Activated naive CD8-positive, alpha-beta T cell treated with anti-CD3 and anti-CD28 coated beads, Interleukin-2, amount 50 U/mL, for 24 hours (primary cell): ENCODE measurements around the gene ANKRD33B.

Experiments used
- ATAC-seq: fragments of 150-1000 bp; cut with Tn5 transposase; one replicate; pipeline ENCODE4 v1.10.0; 2021
- DNase-seq: peaks from one replicate; pipeline ENCODE4 v3.0.0; 2021
- H3K27ac Mint-ChIP-seq: one replicate; pipeline ENCODE4 v1.8.0; 2021; ENCODE audit warnings: mild to moderate bottlenecking, mixed read lengths
- H3K27me3 Mint-ChIP-seq: one replicate; pipeline ENCODE4 v1.8.0; 2021; ENCODE audit warnings: mixed read lengths
- H3K36me3 Mint-ChIP-seq: one replicate; pipeline ENCODE4 v1.8.0; 2021; ENCODE audit warnings: low read depth, mixed read lengths
- H3K4me1 Mint-ChIP-seq: one replicate; pipeline ENCODE4 v1.8.0; 2021; ENCODE audit warnings: mixed read lengths
- H3K4me3 Mint-ChIP-seq: one replicate; pipeline ENCODE4 v1.8.0; 2021; ENCODE audit warnings: mild to moderate bottlenecking, moderate library complexity, mixed read lengths
- H3K9me3 Mint-ChIP-seq: one replicate; pipeline ENCODE4 v1.8.0; 2021; ENCODE audit warnings: mixed read lengths

The ANKRD33B gene

GRCh38 chr5:10576790-10577189 lies 12.9 kb downstream of the ANKRD33B start:
- ATAC-seq (no peak), DNase-seq (no peak)
- H3K27me3 Mint-ChIP-seq, result peaks cover 2% of the 10 kb centered on the region
- H3K4me3 Mint-ChIP-seq, result no peak overlapping the region
- no peak overlapping the region for H3K27ac Mint-ChIP-seq
- H3K4me1 Mint-ChIP-seq, result peaks cover 64% of the 10 kb centered on the region
- peaks cover 9% of the 10 kb centered on the region for H3K36me3 Mint-ChIP-seq
- no peaks in the 10 kb centered on the region for H3K9me3 Mint-ChIP-seq

DNA sequence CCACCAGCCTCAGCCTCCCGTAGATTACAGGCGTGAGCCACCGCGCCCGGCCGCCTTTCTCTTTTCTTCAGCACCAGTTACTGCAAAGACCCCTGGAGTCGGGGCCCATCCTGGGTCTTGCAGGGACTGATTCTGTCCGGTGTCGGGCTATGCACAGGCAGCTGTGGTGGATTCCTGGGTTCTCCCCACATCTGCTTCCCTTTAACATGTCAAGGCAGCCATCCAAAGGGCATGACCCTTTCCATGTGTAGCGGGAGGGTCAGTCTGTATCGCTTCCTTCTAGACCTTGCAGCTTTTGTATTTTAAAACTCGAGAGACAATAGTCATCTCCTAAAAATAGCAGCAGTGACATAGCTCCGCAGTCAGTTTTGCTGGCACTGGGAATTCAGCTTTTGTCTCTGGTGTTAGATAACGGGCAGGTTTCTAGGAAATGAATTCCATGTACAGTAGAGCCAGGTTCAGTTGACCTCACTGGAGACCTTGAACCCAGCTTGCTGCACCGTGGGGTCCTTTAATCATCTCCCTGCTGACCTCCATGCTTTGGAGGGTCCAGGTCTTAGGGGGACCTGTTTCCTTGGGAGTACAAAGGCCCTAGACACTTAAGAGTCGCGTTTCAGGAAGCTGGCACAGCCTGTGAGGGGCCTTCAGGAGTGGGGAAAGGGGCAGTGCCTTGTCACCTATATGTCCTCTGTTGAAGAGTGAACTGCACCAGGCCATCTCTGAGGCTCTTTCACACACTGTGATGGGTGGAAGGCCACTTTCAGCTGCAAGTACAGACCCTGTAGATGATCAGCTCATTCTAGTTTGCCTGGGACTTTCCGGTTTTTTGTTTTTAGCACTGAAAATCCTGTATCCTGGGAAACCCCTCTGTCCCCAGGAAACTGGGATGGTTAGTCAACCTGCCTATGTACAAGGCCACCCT lies 13.8 kb downstream of the ANKRD33B start:
- H3K4me1 Mint-ChIP-seq, result peaks cover 71% of the 10 kb centered on the region
- no peaks in the 10 kb centered on the region for H3K9me3 Mint-ChIP-seq
- peak overlapping the region; percentile 48 for H3K4me3 Mint-ChIP-seq
- H3K27me3 Mint-ChIP-seq, result peaks cover 2% of the 10 kb centered on the region
- ATAC-seq (peak; percentile 18), DNase-seq (no peak)
- peak overlapping the region; percentile 48 for H3K27ac Mint-ChIP-seq
- peaks cover 9% of the 10 kb centered on the region for H3K36me3 Mint-ChIP-seq

- no peaks in the 10 kb centered on the region for H3K9me3 Mint-ChIP-seq
- H3K27me3 Mint-ChIP-seq, result peaks cover 2% of the 10 kb centered on the region
- ATAC-seq (peak; percentile 26), DNase-seq (no peak)
- peaks cover 9% of the 10 kb centered on the region for H3K36me3 Mint-ChIP-seq
- peak overlapping the region; percentile 48 for H3K4me3 Mint-ChIP-seq
- H3K4me1 Mint-ChIP-seq, result peaks cover 69% of the 10 kb centered on the region
- H3K27ac Mint-ChIP-seq, result peak overlapping the region; percentile 53
Observed at GRCh38 chr5:10578293-10578665, 14.4 kb downstream of the ANKRD33B start.

DNA sequence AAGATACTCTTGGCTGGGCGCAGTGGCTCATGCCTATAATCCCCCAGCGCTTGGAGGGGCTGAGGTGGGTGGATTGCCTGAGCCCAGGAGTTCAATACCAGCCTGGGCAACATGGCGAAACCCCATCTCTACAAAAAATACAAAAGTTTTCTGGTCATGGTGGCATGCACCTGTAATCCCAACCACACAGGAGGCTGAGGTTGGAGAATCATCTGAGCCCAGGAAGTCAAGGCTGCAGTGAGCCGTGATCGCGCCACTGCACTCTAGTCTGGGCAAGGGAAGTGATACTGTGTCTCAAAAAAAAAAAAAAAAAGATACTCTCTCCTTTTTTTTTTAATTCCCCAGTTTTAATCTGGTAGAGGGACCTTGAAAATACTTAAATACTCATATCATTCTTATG lies 15.0 kb downstream of the ANKRD33B start:
- Mint-ChIP-seq H3K4me1 (peaks cover 70% of the 10 kb centered on the region), H3K4me3 (peak overlapping the region; percentile 49)
- peak; percentile 22 for ATAC-seq

GRCh38 chr5:10579536-10580521 lies 16.0 kb downstream of the ANKRD33B start:
- peak overlapping the region; percentile 59 for H3K4me3 Mint-ChIP-seq
- DNase-seq (no peak), ATAC-seq (peak; percentile 34)
- H3K4me1 Mint-ChIP-seq, result peaks cover 76% of the 10 kb centered on the region
- H3K27ac Mint-ChIP-seq, result peak overlapping the region; percentile 73
- peaks cover 8% of the 10 kb centered on the region for H3K36me3 Mint-ChIP-seq
- peaks cover 5% of the 10 kb centered on the region for H3K27me3 Mint-ChIP-seq
- no peaks in the 10 kb centered on the region for H3K9me3 Mint-ChIP-seq

More for the DNA sequence above, 15.0 kb downstream of the ANKRD33B start:
- Mint-ChIP-seq H3K9me3 (no peaks in the 10 kb centered on the region), H3K36me3 (peaks cover 5% of the 10 kb centered on the region), H3K27ac (peak overlapping the region; percentile 73), H3K27me3 (peaks cover 2% of the 10 kb centered on the region)
- no peak for DNase-seq

- Mint-ChIP-seq H3K27ac (peak overlapping the region; percentile 66), H3K4me3 (no peak overlapping the region), H3K9me3 (no peaks in the 10 kb centered on the region), H3K27me3 (peaks cover 8% of the 10 kb centered on the region), H3K36me3 (peaks cover 10% of the 10 kb centered on the region), H3K4me1 (peaks cover 83% of the 10 kb centered on the region)
- ATAC-seq, result no peak
- no peak for DNase-seq
Observed at GRCh38 chr5:10580531-10581423, 16.9 kb downstream of the ANKRD33B start.

- H3K27me3 Mint-ChIP-seq, result peaks cover 8% of the 10 kb centered on the region
- peaks cover 10% of the 10 kb centered on the region for H3K36me3 Mint-ChIP-seq
- no peak overlapping the region for H3K4me3 Mint-ChIP-seq
- no peaks in the 10 kb centered on the region for H3K9me3 Mint-ChIP-seq
- peak overlapping the region; percentile 3 for H3K27ac Mint-ChIP-seq
- ATAC-seq (peak; percentile 34), DNase-seq (no peak)
- peaks cover 87% of the 10 kb centered on the region for H3K4me1 Mint-ChIP-seq
Observed at GRCh38 chr5:10581424-10581748, 17.5 kb downstream of the ANKRD33B start.

DNA sequence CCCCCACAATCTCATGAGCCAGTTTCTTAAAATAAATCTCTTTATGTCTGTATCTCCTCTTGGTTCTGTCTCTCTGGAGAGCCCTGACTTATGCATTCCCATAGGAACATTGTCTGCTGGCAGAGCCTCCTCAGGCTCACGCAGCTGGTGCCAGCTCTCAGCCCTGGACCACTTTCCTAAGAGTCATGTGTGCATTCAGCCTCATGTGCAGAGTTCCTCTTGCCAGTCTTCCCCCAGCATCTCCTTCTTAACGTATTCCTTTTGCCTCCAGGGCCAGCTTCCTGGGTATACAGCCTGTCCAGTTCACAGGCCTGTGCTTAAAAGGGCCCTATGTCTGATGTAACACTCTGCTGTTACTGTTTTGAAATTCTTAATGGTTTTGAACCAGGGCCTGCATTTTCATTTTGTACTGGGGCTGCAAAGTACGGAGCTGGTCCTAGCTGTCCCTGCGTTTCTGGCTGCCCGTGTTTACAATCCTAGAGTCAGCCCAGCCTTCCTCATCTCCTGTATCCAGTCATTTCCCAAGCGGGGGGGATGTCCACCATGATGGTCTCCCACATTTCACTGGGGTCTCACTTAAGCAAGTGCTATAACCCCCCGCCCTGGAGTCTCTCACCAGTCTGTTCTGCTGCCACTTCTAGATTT lies 18.1 kb downstream of the ANKRD33B start:
- peaks cover 10% of the 10 kb centered on the region for H3K36me3 Mint-ChIP-seq
- peak overlapping the region; percentile 3 for H3K27ac Mint-ChIP-seq
- H3K4me1 Mint-ChIP-seq, result peaks cover 87% of the 10 kb centered on the region
- peaks cover 9% of the 10 kb centered on the region for H3K27me3 Mint-ChIP-seq
- H3K9me3 Mint-ChIP-seq, result no peaks in the 10 kb centered on the region
- no peak for ATAC-seq
- no peak overlapping the region for H3K4me3 Mint-ChIP-seq
- no peak for DNase-seq

DNA sequence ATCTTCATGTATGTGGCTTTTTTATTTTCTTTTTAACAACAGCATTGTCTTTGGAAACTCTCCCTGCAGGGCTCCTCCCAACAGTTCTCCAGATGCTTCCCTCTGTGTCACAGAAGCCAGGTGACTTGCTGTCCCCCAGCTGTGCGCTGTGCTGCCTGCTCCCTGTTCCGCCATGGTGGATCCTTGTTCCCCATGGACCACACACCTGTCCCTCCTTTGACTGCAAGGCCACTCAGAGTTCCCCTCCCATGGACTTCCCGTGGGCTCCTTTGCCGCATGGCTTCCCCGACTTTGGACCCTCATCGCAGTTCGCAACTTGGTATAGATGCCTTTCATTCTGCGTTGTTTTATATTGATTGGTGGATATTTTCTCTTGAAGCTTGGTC lies 18.6 kb downstream of the ANKRD33B start:
- peaks cover 9% of the 10 kb centered on the region for H3K27me3 Mint-ChIP-seq
- peaks cover 10% of the 10 kb centered on the region for H3K36me3 Mint-ChIP-seq
- ATAC-seq (no peak), DNase-seq (no peak)
- H3K4me3 Mint-ChIP-seq, result no peak overlapping the region
- peaks cover 85% of the 10 kb centered on the region for H3K4me1 Mint-ChIP-seq
- H3K27ac Mint-ChIP-seq, result no peak overlapping the region
- H3K9me3 Mint-ChIP-seq, result no peaks in the 10 kb centered on the region

GRCh38 chr5:10583663-10584572 lies 20.0 kb downstream of the ANKRD33B start:
- peaks cover 13% of the 10 kb centered on the region for H3K36me3 Mint-ChIP-seq
- H3K27ac Mint-ChIP-seq, result no peak overlapping the region
- ATAC-seq (no peak), DNase-seq (no peak)
- no peaks in the 10 kb centered on the region for H3K9me3 Mint-ChIP-seq
- H3K27me3 Mint-ChIP-seq, result peaks cover 9% of the 10 kb centered on the region
- H3K4me3 Mint-ChIP-seq, result no peak overlapping the region
- peaks cover 73% of the 10 kb centered on the region for H3K4me1 Mint-ChIP-seq

GRCh38 chr5:10584714-10585517 lies 21.0 kb downstream of the ANKRD33B start:
- H3K4me1 Mint-ChIP-seq, result peaks cover 68% of the 10 kb centered on the region

DNA sequence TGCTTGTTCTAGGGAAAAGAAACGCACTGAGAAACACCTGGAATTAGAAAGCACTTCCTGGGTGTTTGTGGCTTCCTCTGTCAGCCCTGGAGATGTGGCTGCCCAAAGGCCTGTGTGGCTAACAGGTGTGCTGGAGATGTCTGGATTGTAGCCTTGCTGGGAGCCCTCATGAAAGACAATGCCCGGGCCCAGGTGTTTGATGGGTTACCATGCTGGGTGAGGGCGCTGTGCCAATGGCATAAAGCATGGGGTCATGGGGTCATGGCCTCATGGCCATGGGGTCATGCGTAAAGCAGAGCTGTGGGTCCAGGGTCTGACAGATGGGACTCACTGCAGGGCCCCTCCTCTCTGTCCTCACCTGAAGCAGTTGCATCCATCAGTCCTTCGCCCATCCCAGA lies 21.6 kb downstream of the ANKRD33B start:
- Mint-ChIP-seq H3K4me1 (peaks cover 66% of the 10 kb centered on the region), H3K4me3 (no peak overlapping the region), H3K9me3 (peaks cover 13% of the 10 kb centered on the region), H3K36me3 (peaks cover 20% of the 10 kb centered on the region), H3K27ac (peak overlapping the region; percentile 50), H3K27me3 (peaks cover 13% of the 10 kb centered on the region)
- no peak for DNase-seq
- no peak for ATAC-seq

More at GRCh38 chr5:10584714-10585517, 21.0 kb downstream of the ANKRD33B start:
- H3K9me3 Mint-ChIP-seq, result peaks cover 9% of the 10 kb centered on the region
- H3K4me3 Mint-ChIP-seq, result no peak overlapping the region
- no peak for DNase-seq
- no peak for ATAC-seq
- peak overlapping the region; percentile 50 for H3K27ac Mint-ChIP-seq
- H3K27me3 Mint-ChIP-seq, result peaks cover 12% of the 10 kb centered on the region
- H3K36me3 Mint-ChIP-seq, result peaks cover 20% of the 10 kb centered on the region
